SK-N-SH (cell line): ENCODE data around the gene PSMA5. TPM values are rescaled to one million over a fixed set of nuclear protein-coding genes. Genes with fewer than 3 reads are reported as not detected.

Experiments
- CTCF ChIA-PET: fragments of 300-600, 350-600 bp; formaldehyde crosslinking; extraction: SDS; loops from one replicate; lab custom pipeline; 2021; lab: Yijun Ruan, JAX
- POLR2A ChIA-PET: fragments of 350-600 bp; sonication (Branson Sonifier 250); formaldehyde crosslinking; extraction: SDS; loops from one replicate; lab custom pipeline; 2020; ENCODE audit warnings: antibody characterized with exemption, inconsistent platforms; lab: Yijun Ruan, JAX
- DNase-seq: peaks from one replicate; pipeline ENCODE4 v3.0.0; 2012
- H2AFZ ChIP-seq: fragments of 200-600 bp; sonication (generic); 2 replicates; pipeline ENCODE4 v1.8.1; 2016; ENCODE audit warnings: antibody characterized with exemption, mild to moderate bottlenecking, low read depth
- H3F3A ChIP-seq: fragments of 200-600 bp; sonication (generic); replicated peaks from 2 replicates; pipeline ENCODE3; 2016; ENCODE audit warnings: antibody characterized with exemption, mild to moderate bottlenecking; ENCODE audit not compliant: insufficient read depth
- H3K27ac ChIP-seq, 2 experiments: fragments of 200-500 bp in 1 of 2; fragments of 200-600 bp in 1 of 2; sonication (Bioruptor generic) in 1 of 2; sonication (generic), shearing (Covaris generic) in 1 of 2; 2 replicates each; pipeline versions ENCODE4 v1.5.1 to v1.6.1; 2014 to 2016; ENCODE audit warnings: low read depth in 2 of 2, inconsistent platforms in 1 of 2, low read length in 1 of 2, mild to moderate bottlenecking in 1 of 2, mixed read lengths in 1 of 2
- H3K27me3 ChIP-seq: fragments of 200-600 bp; sonication (generic), shearing (Covaris generic); 2 replicates; pipeline ENCODE4 v1.6.1; 2016; ENCODE audit warnings: mixed run types; ENCODE audit not compliant: insufficient read depth
- H3K36me3 ChIP-seq, 2 experiments: fragments of 200-500 bp in 1 of 2; fragments of 200-600 bp in 1 of 2; sonication (Bioruptor generic) in 1 of 2; sonication (generic) in 1 of 2; replicated peaks in 1 of 2; 2 replicates each; pipeline versions ENCODE3 to v1.5.1; 2014 to 2016; ENCODE audit warnings: low read length in 1 of 2, mild to moderate bottlenecking in 1 of 2; ENCODE audit not compliant: insufficient read depth in 2 of 2, control insufficient read depth in 1 of 2
- H3K4me1 ChIP-seq, 2 experiments: fragments of 200-500 bp in 1 of 2; fragments of 200-600 bp in 1 of 2; sonication (Bioruptor generic) in 1 of 2; sonication (generic), shearing (Covaris generic) in 1 of 2; 2 replicates each; pipeline versions ENCODE4 v1.5.1 to v1.6.1; 2014 to 2016; ENCODE audit warnings: low read depth in 1 of 2, low read length in 1 of 2, mixed run types in 1 of 2; ENCODE audit not compliant: insufficient read depth in 2 of 2, control insufficient read depth in 1 of 2
- H3K4me2 ChIP-seq: fragments of 200-600 bp; sonication (generic), shearing (Covaris generic); 2 replicates; pipeline ENCODE4 v1.6.1; 2017; ENCODE audit warnings: mixed run types
- H3K4me3 ChIP-seq, 2 experiments: fragments of 200-500 bp in 1 of 2; fragments of 200-600 bp in 1 of 2; sonication (Bioruptor generic) in 1 of 2; sonication (generic), shearing (Covaris generic) in 1 of 2; 2 replicates each; pipeline versions ENCODE4 v1.5.1 to v1.8.1; 2014 to 2016; ENCODE audit warnings: low read depth in 2 of 2, inconsistent platforms in 1 of 2, low read length in 1 of 2, mild to moderate bottlenecking in 1 of 2, mixed read lengths in 1 of 2, moderate library complexity in 1 of 2
- H3K79me2 ChIP-seq: fragments of 200-600 bp; sonication (generic); 2 replicates; pipeline ENCODE4 v1.8.1; 2017; ENCODE audit warnings: mild to moderate bottlenecking; ENCODE audit not compliant: insufficient read depth
- H3K9ac ChIP-seq: fragments of 200-600 bp; sonication (generic); 2 replicates; pipeline ENCODE4 v1.6.1; 2017; ENCODE audit warnings: mixed run types
- H3K9me2 ChIP-seq: fragments of 200-600 bp; sonication (generic); 2 replicates; pipeline ENCODE4 v1.6.1; 2017; ENCODE audit warnings: mixed run types
- H3K9me3 ChIP-seq: fragments of 200-600 bp; sonication (generic); 2 replicates; pipeline ENCODE4 v1.6.1; 2017; ENCODE audit warnings: mixed run types, mild to moderate bottlenecking, moderate library complexity
- H4K20me1 ChIP-seq: fragments of 200-600 bp; sonication (generic); 2 replicates; pipeline ENCODE4 v1.6.1; 2017; ENCODE audit warnings: mild to moderate bottlenecking, mixed run types; ENCODE audit not compliant: insufficient read depth
- FOSL2 ChIP-seq: IDR thresholded peaks from 2 replicates; pipeline ENCODE4 v1.4.0; 2012; ENCODE audit warnings: low read depth, mild to moderate bottlenecking, moderate library complexity, borderline replicate concordance
- JUND ChIP-seq: IDR thresholded peaks from 2 replicates; pipeline ENCODE4 v1.4.0; 2012
- MEF2A ChIP-seq: IDR thresholded peaks from 2 replicates; pipeline ENCODE4 v1.4.0; 2012; ENCODE audit warnings: low read depth, borderline replicate concordance
- NFIC ChIP-seq: IDR thresholded peaks from 2 replicates; pipeline ENCODE4 v1.4.0; 2012; ENCODE audit warnings: borderline replicate concordance
- RAD21 ChIP-seq: IDR thresholded peaks from 2 replicates; pipeline ENCODE4 v1.6.1; 2012; ENCODE audit warnings: mild to moderate bottlenecking, low read length
- RFX5 ChIP-seq: IDR thresholded peaks from 2 replicates; pipeline ENCODE4 v1.6.1; 2012; ENCODE audit warnings: mild to moderate bottlenecking, improper control_type of control experiment, low read length
- RXRA ChIP-seq: IDR thresholded peaks from 2 replicates; pipeline ENCODE4 v1.4.0; 2012; ENCODE audit warnings: low read depth, mild to moderate bottlenecking, borderline replicate concordance
- SMC3 ChIP-seq: IDR thresholded peaks from 2 replicates; pipeline ENCODE4 v1.6.1; 2012; ENCODE audit warnings: low read depth, low read length, improper control_type of control experiment
- TAF1 ChIP-seq: IDR thresholded peaks from 2 replicates; pipeline ENCODE4 v1.6.1; 2012; ENCODE audit warnings: low read depth, mild to moderate bottlenecking, low read length, moderate library complexity, borderline replicate concordance
- TCF12 ChIP-seq: IDR thresholded peaks from 2 replicates; pipeline ENCODE4 v1.4.0; 2012
- WGBS: methylation state at CpG from one replicate; pipeline ENCODE4 v1.1.6; 2017; ENCODE audit warnings: low lambda C conversion rate; 5-methylcytosine and 5-hydroxymethylcytosine counted together
- polyA plus RNA-seq, 3 experiments: library from polyadenylated mRNA; depleted of rRNA; stranded (reverse); fragments of >200 nt; gene quantifications; 2 replicates each; pipeline ENCODE4 v1.2.3, GENCODE V29; 2012
- TF ChIP-seq, protein P1 (sequence below): IDR thresholded peaks from 2 replicates; pipeline ENCODE4 v1.6.1; 2012; ENCODE audit warnings: mild to moderate bottlenecking, low read depth, low read length, moderate library complexity
- TF ChIP-seq, protein P2 (sequence below): IDR thresholded peaks from 2 replicates; pipeline ENCODE4; 2012
- TF ChIP-seq, protein P3 (sequence below): fragments of 150-350 bp; IDR thresholded peaks from 2 replicates; pipeline ENCODE4 v1.6.1; 2017; ENCODE audit warnings: antibody characterized with exemption, low read length, low read depth, borderline replicate concordance

Gene PSMA5
- polyA plus RNA-seq, 1 of the 3 experiments (the other 2 are of a cell fraction) = 118 TPM

DNA sequence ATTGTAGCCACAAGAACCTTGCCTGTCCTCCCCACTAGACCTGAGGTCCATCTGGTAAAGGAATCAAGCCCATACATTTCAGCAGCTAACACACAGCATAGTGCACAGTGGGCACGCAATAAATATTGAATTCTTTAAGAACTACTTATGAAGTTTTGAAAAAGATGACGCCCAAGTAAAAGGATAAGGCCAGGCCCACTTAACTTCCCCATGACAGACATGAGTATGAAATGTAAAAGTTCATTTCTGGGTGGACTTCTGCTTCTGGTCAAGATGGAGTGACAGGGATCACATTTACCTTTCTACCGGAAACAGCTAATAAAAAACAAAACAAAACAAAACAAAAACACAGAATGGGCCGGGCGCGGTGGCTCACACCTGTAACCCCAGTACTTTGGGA is 54.0 kb downstream of the PSMA5 start:
- Histone ChIP-seq H3K4me3 (no peak overlapping the region), H3K4me2 (no peak overlapping the region), H3K9ac (no peak overlapping the region), H3K36me3 (peaks cover 0 to 3% of the 10 kb centered on the region in 2 experiments), H3K9me3 (no peaks in the 10 kb centered on the region), H2AFZ (no peak overlapping the region), H3K79me2 (peaks cover 38% of the 10 kb centered on the region; the same call in 1 of the 2 replicates), H4K20me1 (no peaks in the 10 kb centered on the region), H3K27ac (peak overlapping the region in 1 of 2 experiments; percentile 88; a peak in 1 of 4 replicates), H3K9me2 (no peaks in the 10 kb centered on the region), H3F3A (peaks cover 38% of the 10 kb centered on the region), H3K27me3 (no peaks in the 10 kb centered on the region), H3K4me1 (peaks cover 0 to 26% of the 10 kb centered on the region in 2 experiments; a peak in 1 of 4 replicates)
- POLR2A ChIA-PET = no interaction called here
- DNase-seq = no peak
- CTCF ChIA-PET = no interaction called here
- no peak for TF ChIP-seq TCF12
- TF ChIP-seq FOSL2 = no peak
- TF ChIP-seq, protein P1, sequence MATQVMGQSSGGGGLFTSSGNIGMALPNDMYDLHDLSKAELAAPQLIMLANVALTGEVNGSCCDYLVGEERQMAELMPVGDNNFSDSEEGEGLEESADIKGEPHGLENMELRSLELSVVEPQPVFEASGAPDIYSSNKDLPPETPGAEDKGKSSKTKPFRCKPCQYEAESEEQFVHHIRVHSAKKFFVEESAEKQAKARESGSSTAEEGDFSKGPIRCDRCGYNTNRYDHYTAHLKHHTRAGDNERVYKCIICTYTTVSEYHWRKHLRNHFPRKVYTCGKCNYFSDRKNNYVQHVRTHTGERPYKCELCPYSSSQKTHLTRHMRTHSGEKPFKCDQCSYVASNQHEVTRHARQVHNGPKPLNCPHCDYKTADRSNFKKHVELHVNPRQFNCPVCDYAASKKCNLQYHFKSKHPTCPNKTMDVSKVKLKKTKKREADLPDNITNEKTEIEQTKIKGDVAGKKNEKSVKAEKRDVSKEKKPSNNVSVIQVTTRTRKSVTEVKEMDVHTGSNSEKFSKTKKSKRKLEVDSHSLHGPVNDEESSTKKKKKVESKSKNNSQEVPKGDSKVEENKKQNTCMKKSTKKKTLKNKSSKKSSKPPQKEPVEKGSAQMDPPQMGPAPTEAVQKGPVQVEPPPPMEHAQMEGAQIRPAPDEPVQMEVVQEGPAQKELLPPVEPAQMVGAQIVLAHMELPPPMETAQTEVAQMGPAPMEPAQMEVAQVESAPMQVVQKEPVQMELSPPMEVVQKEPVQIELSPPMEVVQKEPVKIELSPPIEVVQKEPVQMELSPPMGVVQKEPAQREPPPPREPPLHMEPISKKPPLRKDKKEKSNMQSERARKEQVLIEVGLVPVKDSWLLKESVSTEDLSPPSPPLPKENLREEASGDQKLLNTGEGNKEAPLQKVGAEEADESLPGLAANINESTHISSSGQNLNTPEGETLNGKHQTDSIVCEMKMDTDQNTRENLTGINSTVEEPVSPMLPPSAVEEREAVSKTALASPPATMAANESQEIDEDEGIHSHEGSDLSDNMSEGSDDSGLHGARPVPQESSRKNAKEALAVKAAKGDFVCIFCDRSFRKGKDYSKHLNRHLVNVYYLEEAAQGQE = no peak
- TF ChIP-seq NFIC = no peak
- no peak for TF ChIP-seq SMC3
- no peak for TF ChIP-seq RFX5
- TF ChIP-seq, protein P2, sequence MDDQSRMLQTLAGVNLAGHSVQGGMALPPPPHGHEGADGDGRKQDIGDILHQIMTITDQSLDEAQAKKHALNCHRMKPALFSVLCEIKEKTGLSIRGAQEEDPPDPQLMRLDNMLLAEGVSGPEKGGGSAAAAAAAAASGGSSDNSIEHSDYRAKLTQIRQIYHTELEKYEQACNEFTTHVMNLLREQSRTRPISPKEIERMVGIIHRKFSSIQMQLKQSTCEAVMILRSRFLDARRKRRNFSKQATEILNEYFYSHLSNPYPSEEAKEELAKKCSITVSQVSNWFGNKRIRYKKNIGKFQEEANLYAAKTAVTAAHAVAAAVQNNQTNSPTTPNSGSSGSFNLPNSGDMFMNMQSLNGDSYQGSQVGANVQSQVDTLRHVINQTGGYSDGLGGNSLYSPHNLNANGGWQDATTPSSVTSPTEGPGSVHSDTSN = no peak
- no peak for TF ChIP-seq JUND
- TF ChIP-seq TAF1 = no peak
- TF ChIP-seq RAD21 = no peak
- TF ChIP-seq, protein P3, sequence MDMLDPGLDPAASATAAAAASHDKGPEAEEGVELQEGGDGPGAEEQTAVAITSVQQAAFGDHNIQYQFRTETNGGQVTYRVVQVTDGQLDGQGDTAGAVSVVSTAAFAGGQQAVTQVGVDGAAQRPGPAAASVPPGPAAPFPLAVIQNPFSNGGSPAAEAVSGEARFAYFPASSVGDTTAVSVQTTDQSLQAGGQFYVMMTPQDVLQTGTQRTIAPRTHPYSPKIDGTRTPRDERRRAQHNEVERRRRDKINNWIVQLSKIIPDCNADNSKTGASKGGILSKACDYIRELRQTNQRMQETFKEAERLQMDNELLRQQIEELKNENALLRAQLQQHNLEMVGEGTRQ = no peak
- no peak for TF ChIP-seq RXRA
- no peak for TF ChIP-seq MEF2A
- 98% methylated on average over 6 of the region's 6 CpGs for WGBS
